NB4 (cell line): ENCODE measurements around the gene MACROD2.

Experiments used
- CTCF ChIP-seq: IDR thresholded peaks from one replicate; pipeline ENCODE4 v1.5.1; 2012; ENCODE audit warnings: low read depth, low read length
- MYC ChIP-seq: IDR thresholded peaks from 2 replicates; pipeline ENCODE4 v1.6.1; 2011; ENCODE audit warnings: low read depth, low read length
- POLR2A ChIP-seq: IDR thresholded peaks from 2 replicates; pipeline ENCODE4 v1.6.1; 2011; ENCODE audit warnings: mild to moderate bottlenecking; ENCODE audit not compliant: insufficient read length; ENCODE audit errors: extremely low read depth

GRCh38 chr20:14581731-14582130, 586.4 kb downstream of the MACROD2 start:
- TF ChIP-seq CTCF (no peak), POLR2A (no peak), MYC (no peak)
